Measurements from ENCODE around the gene GMDS.

Gene GMDS

DNA sequence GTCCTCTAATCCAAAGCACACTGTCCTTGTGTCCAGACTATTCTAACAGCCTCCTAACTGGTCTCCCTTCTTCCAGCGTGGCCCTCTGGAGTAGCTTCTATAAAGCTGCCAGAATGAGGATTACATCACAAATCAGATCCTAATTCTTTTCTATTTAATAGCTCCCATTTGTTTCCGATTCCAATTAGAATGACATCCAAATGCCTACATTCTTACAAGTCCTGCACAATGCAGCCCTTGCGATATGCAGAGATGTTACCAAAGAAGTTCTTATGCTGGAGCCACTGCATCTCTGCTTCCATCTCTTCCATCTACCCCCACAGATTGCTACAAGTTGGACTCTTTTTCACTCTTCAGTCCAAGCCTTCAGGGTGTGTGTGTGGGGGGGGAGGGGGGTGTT is 40.0 kb downstream of the GMDS start:
- no peak for DNase-seq (ENCODE audit: low spot score)

DNA sequence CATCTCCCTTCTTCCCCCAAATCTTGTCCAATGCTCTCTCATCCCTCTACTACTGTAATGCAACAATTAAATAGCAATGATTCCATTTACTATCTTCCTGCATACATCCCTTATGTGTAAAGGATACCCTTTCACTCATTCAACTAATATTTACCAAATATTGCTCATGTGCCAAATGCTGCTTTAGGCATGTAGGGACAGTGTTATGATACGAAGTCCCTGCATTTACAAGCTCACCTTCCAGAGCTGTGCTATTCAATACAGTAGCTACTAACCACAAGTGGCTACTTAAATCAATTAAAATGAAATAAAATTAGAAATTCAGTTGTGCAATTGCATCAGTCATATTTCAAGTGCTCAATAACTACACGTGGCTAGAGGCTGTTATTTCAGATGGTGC is 41.1 kb downstream of the GMDS start:
- no peak for DNase-seq (ENCODE audit: low spot score)

DNA sequence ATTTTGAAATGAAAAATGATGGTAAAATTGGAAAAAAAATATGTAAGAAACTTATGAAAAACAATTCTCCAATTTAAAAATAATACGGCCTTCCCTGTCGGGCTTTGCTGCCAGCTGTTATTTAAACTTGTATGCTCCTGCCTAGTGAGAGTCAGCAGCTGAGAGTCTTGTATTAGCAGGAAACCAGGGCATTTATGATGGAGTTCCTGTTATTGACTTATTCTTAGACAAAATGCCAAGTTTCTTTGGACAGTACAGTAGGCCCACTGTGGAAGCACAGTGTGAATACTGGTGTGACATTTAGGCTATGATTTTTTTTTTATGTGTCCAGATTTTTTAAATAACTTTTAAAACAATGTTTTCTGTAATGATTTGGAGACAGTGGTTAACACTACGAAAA is 42.1 kb downstream of the GMDS start:
- no peak for DNase-seq (ENCODE audit: low spot score)

DNA sequence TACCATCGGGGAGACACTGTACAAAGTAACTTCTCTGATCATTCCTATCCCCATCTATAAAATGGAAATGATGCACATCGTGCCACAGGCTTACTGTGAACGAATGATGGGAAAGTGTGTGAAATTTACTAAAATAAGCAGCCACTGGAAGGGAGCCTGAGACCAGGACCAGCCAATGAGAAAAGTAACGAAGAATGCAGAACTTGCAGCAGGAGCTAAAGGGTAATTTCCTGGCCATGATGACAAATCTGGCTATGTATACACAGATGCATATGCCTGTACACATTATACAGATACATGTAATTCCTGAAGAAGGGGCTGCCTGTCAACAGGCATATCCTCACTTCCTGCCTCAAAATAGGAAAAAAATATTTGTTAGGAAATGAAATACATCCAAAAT is 47.4 kb downstream of the GMDS start:
- no peak for DNase-seq (ENCODE audit: low spot score)

DNA sequence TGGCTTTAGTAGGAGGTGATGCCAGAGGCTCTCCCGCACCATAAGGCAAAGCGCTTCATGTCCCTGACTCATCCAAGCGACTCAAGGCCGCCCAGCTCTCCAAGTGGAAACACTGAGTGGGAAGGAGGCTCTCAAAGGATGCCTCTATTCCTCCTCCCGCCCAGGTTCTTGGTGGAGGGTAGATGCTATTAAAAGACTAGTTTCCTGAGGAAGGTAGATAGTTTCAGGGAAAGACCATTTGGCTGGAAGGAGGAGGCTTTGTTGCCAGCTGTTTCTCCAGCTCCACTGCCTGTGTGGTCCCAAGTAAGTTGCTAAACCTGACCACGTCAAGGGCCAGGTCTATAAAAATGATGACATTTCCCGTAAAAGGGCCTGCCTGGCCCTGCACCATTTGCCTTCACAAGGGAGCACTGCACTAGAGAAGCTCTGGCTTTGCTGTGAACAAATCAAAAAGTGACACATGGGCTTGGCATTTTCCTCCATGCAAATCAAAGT is 48.2 kb downstream of the GMDS start:
- peak; percentile 72 for DNase-seq (ENCODE audit: low spot score)

DNA sequence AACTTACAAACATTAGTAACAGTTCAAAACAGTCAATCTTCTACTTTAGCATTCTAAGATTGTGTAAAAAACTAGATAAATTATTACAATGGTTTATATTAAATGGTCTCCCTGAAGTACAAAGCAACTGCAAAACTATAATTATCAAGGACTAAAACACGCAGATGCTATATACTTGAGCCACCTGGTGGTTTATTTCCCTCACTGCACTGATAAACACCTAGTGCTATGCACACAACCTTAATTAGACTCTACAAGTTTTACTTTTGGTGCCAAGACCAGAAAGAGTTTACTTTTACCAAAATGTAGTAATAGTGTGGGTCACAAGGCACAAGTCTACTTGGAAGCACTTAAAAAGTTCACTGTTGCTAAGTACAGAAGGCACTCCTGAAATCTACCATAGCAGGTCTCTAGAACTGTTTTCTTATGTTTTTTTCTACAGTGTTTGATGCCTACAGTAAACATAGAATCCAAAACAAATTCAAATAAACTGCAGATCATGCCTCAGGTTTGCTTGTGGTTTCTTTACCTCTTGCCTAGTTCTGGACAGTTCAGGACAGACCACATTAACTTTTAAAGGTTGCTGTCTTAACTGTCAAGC is 49.2 kb downstream of the GMDS start:
- peak; percentile 80 for DNase-seq (ENCODE audit: low spot score)

DNA sequence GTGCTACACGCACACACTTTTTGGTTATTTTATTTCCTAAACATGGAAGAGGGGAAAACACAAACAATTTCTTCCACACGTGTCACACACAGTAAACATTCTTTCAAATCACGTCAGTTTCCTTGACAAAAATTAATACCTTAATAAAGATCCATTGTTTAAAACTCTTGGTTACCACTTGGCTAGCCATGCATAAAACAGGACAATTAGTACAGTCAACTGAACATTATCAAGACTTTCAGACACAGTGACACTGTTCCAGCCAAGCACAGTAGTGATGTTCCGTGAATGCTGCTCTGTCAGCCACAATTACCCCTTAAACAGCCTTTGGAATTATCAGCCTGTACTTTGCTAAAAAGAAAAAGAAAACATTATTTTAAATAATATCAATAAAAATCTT is 50.8 kb downstream of the GMDS start:
- DNase-seq (ENCODE audit: low spot score), result no peak

DNA sequence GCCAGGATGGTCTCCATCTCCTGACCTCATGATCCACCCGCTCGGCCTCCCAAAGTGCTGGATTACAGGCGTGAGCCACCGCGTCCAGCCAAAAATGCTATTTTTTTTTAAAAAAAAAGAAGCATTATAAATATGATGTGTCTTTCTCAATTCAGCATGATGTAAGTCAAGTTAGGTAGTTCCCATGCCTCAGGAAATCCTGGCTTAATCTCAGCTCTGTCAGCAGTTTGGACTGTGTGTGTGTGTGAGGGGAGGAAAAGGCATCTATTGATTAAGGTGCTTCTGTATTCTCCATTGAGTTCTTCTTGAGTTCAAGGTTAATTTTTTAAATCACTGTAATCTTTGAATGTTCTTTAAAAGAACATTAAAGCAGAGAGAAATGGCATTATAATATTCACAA is 51.5 kb downstream of the GMDS start:
- no peak for DNase-seq (ENCODE audit: low spot score)

DNA sequence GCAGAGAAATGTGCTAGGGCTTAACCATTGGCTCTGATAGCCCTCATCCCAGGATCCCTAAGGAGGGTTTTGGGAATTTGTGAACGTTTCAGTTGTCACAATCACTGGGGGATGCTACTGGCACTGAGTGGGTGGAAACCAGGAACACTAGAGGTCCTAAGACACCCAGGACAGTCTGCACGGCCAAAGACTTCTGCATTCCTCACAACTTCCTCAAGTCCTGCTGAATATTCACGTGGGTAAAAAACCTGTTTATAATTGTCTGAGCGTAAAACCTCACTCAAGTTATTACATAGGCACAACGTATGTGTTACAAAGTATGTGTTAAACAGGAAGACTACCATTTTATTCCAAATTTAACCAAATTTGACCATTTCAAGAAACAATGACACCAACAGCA is 52.4 kb downstream of the GMDS start:
- DNase-seq (ENCODE audit: low spot score), result no peak

DNA sequence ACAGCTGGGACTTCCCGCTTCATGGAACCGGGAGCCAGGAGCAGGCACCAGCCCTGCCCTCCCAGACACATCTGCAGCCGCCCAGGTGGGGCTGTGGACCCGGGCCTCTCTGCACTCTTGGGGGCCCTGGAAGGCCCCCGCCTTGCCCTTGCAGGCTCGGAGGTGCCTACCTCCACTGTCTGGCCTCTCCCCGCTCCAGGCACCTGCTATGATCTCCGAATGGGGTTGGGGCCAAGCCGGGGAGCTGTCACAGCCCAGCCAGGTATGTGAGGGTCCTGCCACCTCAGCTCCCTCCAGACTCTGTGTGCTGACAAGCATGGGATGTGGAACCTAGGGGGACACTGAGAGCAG is 54.0 kb downstream of the GMDS start:
- no peak for DNase-seq (ENCODE audit: low spot score)

DNA sequence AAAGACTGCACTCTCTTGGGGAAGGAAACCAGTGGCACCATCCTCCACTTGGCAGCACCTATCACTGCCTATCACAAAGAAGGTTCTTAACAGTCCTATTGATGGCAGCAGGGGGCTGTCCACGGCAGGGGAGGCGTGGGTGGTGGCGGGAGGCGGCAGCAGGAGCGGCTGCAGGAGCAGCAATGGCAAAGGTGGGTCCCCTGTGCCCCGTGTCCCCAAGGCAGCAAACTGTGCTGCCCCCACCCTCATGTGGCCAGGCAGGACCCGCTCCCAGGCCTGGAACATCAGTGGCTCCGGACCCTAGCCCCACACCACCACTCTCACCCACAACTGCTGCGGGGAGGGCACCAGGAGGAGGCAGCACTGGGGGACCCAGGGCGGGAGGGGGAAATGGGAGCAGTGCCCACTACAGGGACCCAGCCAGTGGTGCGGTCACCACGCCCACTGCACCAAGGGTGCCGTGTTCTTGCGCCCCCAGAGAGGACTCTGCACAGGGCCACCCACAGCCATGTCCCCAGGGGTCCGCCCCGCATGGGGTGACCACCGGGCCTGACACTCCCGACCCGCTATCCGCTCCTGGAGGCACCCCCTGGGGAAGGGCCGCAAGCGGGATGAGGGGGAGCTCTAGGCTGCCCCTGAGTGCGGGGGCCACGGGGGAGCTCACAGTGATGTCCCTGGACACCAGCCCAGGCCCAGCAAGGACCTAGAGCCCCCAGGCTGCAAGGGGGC is 54.6 kb downstream of the GMDS start:
- no peak for DNase-seq (ENCODE audit: low spot score)

DNA sequence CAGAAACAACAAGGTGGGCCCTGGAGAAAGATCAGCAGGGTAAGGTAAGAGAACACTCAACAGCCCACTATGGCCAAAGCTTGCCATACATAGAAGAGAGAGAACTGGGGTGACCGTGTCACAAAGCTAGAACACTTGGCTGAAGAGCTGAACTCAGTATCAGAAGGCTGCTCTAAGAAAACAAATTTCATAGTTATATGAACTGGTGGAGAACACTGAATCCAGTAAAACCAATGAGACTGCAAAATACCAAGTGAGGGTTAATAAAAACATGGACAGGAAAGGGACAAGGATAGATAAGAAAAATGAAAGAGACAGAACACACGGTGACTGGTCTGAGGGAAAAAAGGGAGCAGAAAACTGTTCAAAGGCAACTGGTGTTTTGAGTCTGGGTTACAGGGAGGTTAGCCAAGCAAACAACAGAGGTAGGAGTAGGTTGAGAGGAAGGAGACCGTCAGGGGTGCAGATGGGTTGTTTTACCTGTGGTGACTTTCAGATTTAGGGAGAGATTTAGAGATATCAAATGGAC is 56.5 kb downstream of the GMDS start:
- no peak for DNase-seq (ENCODE audit: low spot score)

DNA sequence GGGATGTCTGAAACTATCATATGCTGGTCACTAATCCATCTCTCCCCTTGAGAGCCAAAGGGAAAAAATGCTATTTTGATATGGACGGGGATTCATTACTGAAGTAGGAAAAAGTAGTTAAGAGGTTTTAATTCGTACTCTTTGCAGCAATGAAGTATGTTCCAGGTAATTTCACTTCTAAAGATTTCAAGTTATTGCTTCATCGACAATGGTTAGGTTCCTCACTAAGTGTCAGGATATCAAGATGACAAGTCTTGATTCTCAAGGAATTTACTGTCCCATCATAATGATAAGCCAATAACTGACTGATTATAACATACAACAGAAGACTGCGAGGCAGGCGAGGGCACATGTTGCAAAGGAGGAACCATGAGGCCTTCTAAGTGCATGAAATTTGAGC is 57.0 kb downstream of the GMDS start:
- DNase-seq (ENCODE audit: low spot score), result no peak

DNA sequence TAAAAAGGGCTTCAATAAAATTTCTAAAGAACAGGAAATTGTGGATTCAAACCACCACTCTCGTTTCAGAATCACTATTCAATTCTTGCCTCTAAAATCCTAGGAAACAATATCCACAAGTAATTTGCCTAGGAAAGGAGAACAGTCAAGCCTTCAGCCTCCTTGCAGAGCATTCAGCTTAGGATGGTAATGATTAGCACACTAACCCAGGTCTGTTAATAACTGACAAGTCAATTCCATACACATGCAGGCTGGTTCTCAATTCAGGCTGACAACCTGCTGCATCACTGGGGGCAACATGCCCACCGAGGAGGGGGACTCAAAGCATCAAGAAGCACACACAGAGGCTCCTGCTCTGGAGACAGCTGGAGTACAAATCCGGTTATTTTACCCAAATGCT is 57.6 kb downstream of the GMDS start:
- no peak for DNase-seq (ENCODE audit: low spot score)

DNA sequence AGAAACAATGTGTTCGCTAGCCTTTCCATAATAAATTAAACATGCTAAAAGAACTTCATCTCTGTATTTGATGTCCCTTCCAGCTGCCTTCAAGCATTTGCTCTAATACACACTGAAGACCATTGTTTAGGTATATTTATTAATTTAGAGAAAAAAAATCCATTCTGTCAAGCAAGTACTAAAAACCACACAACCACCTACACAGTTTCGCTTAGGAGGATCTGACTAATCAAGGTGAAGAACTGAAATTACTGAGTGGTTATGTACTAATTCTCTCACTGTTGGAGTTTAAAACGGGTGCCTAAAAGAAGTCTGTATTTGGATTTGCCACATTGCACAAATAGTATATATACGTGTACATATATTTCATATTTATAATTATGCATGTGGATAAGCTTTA is 58.9 kb downstream of the GMDS start:
- DNase-seq (ENCODE audit: low spot score), result no peak

DNA sequence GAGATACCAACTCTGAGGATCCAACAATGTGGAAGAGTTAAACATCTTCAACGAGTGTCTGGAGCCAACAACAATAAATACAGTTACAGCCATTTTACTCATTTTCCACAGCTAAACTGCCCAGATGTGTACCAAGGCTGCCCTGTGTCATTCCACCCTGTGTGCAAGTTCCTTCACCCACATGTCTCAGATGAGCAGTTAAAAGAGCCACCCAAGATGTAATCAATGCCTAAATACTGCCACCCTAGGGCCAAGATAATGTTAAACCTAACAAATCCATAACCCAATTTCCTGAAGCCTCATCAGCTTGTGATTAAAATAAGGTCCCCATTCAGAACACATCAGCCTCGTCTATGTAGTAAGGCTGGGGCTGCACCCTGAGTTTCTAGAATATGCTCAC is 59.9 kb downstream of the GMDS start:
- DNase-seq (ENCODE audit: low spot score), result no peak

DNA sequence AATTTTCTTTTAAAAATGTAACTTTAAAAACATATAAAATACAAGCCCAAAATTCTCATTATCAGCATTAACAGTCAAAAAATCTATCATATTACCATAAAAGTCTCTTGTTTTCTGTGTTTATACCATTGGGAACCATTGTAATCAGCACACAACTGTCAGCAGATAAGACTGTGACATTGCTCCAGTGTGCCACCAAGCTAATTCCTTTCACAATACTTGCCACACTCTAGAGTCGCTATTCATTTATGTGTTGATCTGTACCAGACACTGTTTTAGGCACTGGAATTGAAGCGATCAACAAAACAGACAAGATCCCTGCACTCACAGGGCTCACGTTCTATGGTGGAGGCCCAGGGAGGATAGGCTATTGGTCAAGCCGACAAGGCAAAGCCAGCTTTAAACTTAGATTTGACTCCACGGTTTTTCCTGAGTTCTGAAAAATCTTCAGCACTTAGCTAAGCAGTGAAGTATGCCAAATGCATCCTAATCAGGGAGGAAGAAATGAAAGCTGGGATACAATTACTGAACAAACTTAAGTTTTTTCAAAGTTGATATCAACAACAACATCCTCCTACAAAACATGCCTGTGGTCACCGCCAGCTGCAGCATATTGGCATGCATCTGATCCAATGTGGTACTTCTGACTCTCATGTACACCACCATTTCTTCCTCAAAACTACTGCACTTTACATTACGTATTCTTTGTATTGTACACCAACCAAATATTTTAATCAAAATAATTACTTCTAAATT is 60.5 kb downstream of the GMDS start:
- no peak for DNase-seq (ENCODE audit: low spot score)

DNA sequence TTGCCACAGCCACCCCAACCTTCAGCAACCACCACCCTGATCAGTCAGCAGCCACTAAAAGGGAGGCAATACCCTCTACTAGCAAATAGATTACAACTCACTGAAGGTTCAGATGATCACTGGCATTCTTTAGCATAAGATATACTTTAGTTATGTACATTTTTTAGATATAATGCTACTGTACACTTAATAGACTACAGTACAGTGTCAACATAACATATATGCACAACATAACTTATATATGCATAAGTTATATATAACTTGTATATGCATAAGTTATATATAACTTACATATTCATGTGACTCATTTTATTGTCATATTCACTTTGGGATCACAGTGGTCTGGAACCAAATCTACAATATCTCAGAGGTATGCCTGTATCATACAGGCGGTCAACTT is 61.7 kb downstream of the GMDS start:
- no peak for DNase-seq (ENCODE audit: low spot score)

DNA sequence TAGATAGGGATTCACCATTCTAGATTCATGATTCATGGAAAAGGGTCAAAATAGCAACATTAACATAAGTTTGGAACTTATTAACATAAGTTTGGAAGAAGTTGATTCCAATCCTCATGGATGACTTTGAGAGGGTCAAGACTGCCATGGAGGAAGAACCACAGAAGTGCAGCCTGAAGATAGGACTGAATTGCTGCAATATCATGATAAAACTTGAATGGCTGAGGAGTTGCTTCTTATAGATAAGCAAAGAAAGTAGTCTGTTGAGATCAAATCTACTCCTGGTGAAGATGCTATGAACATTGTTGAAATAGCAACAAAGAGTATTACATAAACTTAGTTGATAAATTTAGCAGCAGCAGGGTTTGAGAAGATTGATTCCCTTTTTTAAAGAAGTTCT is 62.2 kb downstream of the GMDS start:
- no peak for DNase-seq (ENCODE audit: low spot score)

DNA sequence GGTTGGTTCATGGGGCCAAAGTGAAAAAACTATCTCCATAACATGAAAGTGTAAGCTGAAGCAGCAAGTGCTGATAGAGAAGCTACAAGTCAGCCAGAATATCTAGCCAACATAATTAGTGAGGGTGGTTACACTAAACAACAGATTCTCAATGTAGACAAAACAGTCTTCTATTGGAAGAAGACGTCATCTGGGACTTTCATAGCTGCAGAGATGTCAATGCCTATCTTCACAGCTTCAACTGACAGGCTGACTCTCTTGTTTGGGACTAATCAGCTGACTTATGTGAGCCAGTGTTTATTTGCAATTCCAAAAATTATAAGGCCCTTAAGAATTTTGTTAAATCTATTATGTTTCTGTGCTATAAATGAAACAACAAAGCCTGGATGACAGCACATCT is 63.2 kb downstream of the GMDS start:
- DNase-seq (ENCODE audit: low spot score), result no peak

DNA sequence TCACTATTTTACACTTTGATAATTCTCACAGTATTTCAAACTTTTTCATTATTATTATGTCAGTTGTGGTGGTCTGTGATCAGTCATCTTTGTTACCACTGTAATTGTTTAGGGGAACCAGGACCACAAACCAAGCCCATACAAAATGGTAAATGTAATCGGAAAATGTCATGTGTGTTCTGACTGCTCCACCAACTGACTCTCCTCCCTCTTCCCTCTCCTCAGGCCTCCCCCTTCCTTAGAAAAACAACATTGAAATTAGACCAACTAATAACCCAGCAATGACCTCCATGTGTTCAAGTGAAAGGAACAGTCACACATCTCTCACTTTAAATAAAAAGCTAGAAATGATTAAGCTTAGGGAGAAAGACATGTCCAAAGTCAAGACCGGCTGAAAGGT is 63.8 kb downstream of the GMDS start:
- no peak for DNase-seq (ENCODE audit: low spot score)

DNA sequence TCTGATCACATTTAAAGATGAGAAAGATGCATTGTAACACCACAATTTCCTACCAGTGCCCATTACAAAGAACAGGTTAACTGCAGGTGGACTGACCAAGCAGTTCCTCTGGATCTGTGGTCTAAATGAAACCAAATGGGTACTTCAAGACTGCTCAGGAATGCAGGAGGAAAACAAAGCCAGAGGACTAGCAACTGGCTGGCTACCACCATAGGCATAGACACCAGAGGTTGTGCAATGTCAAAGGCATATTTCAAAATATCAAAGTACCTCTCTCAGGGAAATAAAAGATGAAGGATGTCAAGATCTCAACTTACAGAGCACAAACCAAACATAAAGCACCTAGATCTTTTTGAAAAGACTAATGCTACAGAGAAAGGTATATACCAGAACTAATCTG is 65.5 kb downstream of the GMDS start:
- no peak for DNase-seq (ENCODE audit: low spot score)

DNA sequence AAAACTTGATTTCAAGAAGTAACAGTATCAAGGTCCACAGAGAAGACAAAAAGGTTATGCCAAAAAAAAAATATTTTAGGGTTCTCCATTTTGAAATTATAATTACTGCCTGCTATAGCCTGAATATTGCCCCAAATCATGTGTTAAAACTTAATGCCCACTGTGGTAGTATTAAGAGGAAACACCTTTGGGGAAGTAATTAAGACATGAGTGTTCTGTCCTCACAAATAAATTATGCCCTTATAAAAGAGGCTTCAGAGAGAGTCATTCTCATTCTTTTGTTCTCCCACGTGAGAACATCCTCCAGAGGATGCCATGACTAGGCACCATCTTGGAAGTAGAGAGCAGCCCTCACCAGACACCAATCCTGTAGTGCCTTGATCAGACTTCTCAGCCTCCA is 66.2 kb downstream of the GMDS start:
- no peak for DNase-seq (ENCODE audit: low spot score)
